ENCODE measurements around the gene SLC32A1.

Gene SLC32A1

DNA sequence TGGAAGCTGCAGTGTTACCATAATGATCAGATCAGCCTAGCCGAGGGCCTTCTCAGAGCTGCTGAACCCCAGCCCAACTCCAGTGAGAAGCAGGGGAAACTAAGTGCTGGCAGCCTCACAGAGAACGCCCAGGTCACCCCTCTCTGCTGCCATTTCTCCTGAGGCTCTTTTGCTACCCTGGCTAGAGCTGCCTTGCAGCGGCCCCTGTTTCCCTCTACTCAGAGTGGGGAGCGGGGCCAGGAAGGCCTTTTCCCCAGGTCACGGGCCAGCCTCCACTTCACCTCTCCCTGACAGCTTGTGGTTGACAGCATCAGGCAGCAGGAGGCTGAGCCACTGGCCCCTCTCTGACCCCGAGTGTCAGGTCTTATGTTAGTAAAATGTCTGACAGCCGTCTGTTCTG, 46.7 kb downstream of the SLC32A1 start:
- no peaks in the 10 kb centered on the region for H3K4me1 ChIP-seq
- H3K27me3 ChIP-seq: no peaks in the 10 kb centered on the region
- TF ChIP-seq, protein P1, sequence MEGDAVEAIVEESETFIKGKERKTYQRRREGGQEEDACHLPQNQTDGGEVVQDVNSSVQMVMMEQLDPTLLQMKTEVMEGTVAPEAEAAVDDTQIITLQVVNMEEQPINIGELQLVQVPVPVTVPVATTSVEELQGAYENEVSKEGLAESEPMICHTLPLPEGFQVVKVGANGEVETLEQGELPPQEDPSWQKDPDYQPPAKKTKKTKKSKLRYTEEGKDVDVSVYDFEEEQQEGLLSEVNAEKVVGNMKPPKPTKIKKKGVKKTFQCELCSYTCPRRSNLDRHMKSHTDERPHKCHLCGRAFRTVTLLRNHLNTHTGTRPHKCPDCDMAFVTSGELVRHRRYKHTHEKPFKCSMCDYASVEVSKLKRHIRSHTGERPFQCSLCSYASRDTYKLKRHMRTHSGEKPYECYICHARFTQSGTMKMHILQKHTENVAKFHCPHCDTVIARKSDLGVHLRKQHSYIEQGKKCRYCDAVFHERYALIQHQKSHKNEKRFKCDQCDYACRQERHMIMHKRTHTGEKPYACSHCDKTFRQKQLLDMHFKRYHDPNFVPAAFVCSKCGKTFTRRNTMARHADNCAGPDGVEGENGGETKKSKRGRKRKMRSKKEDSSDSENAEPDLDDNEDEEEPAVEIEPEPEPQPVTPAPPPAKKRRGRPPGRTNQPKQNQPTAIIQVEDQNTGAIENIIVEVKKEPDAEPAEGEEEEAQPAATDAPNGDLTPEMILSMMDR (IDR thresholded peaks at IDR 0.05; ENCODE audit: low read depth, low read length): no peak
- peaks cover 41% of the 10 kb centered on the region for H3K36me3 ChIP-seq
- H3K9me3 ChIP-seq: no peaks in the 10 kb centered on the region; the same call in 1 of the 2 replicates
- H3K4me3 ChIP-seq (ENCODE audit: low read depth, low read length): no peak overlapping the region
- no peak for DNase-seq

DNA sequence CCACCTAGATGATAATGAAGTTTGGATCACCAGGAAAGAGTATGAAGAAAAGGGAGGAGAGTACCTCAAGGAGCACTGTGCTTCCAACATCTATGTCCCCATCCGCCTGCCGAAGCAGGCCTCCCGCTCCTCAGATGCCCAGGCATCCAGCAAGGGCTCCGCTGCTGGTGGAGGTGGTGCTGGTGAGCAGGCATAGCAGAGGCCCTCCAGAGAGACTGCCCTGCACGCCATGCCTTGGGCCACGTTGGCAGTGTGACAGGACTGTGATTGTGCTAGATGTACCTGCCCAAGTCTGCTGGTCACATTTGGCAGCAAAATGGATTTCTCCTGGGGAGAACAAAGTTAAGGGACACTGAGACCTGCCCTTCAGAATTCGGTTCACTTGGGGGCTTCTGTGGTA, 47.3 kb downstream of the SLC32A1 start:
- no peak for DNase-seq
- Histone ChIP-seq H3K9me3 (no peaks in the 10 kb centered on the region; the same call in 1 of the 2 replicates), H3K27me3 (no peaks in the 10 kb centered on the region), H3K4me3 (ENCODE audit: low read depth, low read length) (no peak overlapping the region), H3K4me1 (no peaks in the 10 kb centered on the region), H3K36me3 (peaks cover 39% of the 10 kb centered on the region)
- TF ChIP-seq, protein P1 (IDR thresholded peaks at IDR 0.05; ENCODE audit: low read depth, low read length): no peak

DNA sequence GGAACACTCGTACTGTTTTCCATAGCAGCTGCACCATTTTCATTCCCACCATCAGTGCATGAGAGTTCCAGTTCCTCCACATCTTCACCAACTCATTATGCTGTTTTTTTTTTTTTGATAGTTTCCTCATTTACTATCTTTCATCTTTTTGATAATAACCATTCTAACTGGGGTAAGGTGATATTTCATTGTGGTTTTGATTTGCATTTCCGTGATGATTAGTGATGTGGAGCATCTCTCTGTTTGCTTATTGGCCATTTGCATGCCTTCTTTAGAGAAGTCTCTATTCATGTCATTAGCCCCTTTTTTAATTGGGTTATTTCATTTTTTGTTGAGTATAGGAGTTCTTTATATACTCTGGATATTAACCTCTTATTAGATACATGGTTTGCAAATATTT, 49.9 kb downstream of the SLC32A1 start:
- no peak for DNase-seq
- no peaks in the 10 kb centered on the region for H3K4me1 ChIP-seq
- peaks cover 31% of the 10 kb centered on the region for H3K36me3 ChIP-seq
- H3K4me3 ChIP-seq (ENCODE audit: low read depth, low read length): no peak overlapping the region
- no peaks in the 10 kb centered on the region for H3K27me3 ChIP-seq
- H3K9me3 ChIP-seq: no peaks in the 10 kb centered on the region; the same call in 1 of the 2 replicates
- TF ChIP-seq, protein P1 (IDR thresholded peaks at IDR 0.05; ENCODE audit: low read depth, low read length): no peak

DNA sequence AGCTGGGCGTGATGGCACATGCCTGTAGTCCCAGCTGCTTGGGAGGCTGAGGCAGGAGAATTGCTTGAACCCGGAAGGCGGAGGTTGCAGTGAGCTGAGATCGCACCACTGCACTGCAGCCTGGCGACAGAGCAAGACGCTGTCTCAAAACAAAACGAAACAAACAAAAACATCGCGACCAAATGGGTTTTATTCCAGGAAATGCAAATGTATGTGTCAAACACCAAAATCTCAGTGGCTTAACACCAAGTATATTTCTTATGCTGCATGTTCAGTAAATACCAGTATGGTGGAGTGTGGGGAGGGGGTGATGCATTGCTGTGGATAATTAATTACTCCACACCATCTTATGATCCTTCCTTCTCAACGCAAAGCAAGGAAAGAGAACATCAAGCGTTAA, 52.1 kb downstream of the SLC32A1 start:
- no peak for DNase-seq
- Histone ChIP-seq H3K4me3 (ENCODE audit: low read depth, low read length) (no peak overlapping the region), H3K36me3 (peaks cover 28% of the 10 kb centered on the region), H3K27me3 (no peaks in the 10 kb centered on the region), H3K4me1 (no peaks in the 10 kb centered on the region), H3K9me3 (no peaks in the 10 kb centered on the region; the same call in 1 of the 2 replicates)
- TF ChIP-seq, protein P1 (IDR thresholded peaks at IDR 0.05; ENCODE audit: low read depth, low read length): no peak
